CD14-positive monocyte (primary cell): ENCODE measurements around the gene RCAN2. TPM values are rescaled to one million over a fixed set of nuclear protein-coding genes. Genes with fewer than 3 reads are reported as not detected.

Experiments used
- DNase-seq, 3 donors: peaks; one replicate each; pipeline ENCODE4 v3.0.0-alpha.2; 2011 to 2022
- H2AFZ ChIP-seq: 2 replicates; pipeline ENCODE4 v1.6.0; 2012; ENCODE audit warnings: mild to moderate bottlenecking, low read depth, low read length, inconsistent platforms; ENCODE audit not compliant: insufficient read depth, poor library complexity, severe bottlenecking
- H3K27ac ChIP-seq, 2 donors: 1 replicate in 1 of 2; 2 replicates in 1 of 2; pipeline ENCODE4 v1.5.1; 2012 to 2013; ENCODE audit warnings: low read length in 2 of 2, control low read depth in 1 of 2, inconsistent platforms in 1 of 2, low read depth in 1 of 2, mild to moderate bottlenecking in 1 of 2
- H3K27me3 ChIP-seq, 2 donors: one replicate each; pipeline versions ENCODE4 v1.6.0 to v1.6.1; 2011 to 2013; ENCODE audit warnings: low read length in 2 of 2; ENCODE audit not compliant: control insufficient read depth in 2 of 2, insufficient read depth in 2 of 2
- H3K36me3 ChIP-seq, 2 donors: replicated peaks in 1 of 2; 1 replicate in 1 of 2; 2 replicates in 1 of 2; pipeline versions ENCODE4 v1.5.1 to v1.6.1; 2012 to 2013; ENCODE audit warnings: low read length in 2 of 2, control low read depth in 1 of 2, inconsistent platforms in 1 of 2, mild to moderate bottlenecking in 1 of 2; ENCODE audit not compliant: insufficient read depth in 2 of 2, control insufficient read depth in 1 of 2
- H3K4me1 ChIP-seq, 2 donors: 1 replicate in 1 of 2; 2 replicates in 1 of 2; pipeline versions ENCODE4 v1.5.1 to v1.6.1; 2012 to 2013; ENCODE audit warnings: low read length in 2 of 2, control low read depth in 1 of 2, inconsistent platforms in 1 of 2, mild to moderate bottlenecking in 1 of 2, moderate library complexity in 1 of 2; ENCODE audit not compliant: insufficient read depth in 2 of 2, control insufficient read depth in 1 of 2
- H3K4me2 ChIP-seq: replicated peaks from 2 replicates; pipeline ENCODE3; 2012; ENCODE audit warnings: low read length, moderate library complexity, mild to moderate bottlenecking; ENCODE audit not compliant: poor library complexity, severe bottlenecking; ENCODE audit errors: extremely low read depth
- H3K4me3 ChIP-seq, 3 experiments: fragments of 200-600 bp in 1 of 3; sonication (generic) in 1 of 3; replicated peaks in 1 of 3; 1 replicate in 2 of 3; 2 replicates in 1 of 3; pipeline ENCODE4 v1.5.1; 2011 to 2013; ENCODE audit warnings: low read length in 3 of 3, mild to moderate bottlenecking in 3 of 3, control low read depth in 2 of 3, low read depth in 2 of 3, inconsistent platforms in 1 of 3, moderate library complexity in 1 of 3
- H3K79me2 ChIP-seq: 2 replicates; pipeline ENCODE4 v1.6.0; 2012; ENCODE audit warnings: mild to moderate bottlenecking, control low read depth, inconsistent platforms, low read length, moderate library complexity; ENCODE audit not compliant: insufficient read depth
- H3K9ac ChIP-seq: 2 replicates; pipeline ENCODE4 v1.6.0; 2017; ENCODE audit warnings: low read length, mild to moderate bottlenecking; ENCODE audit not compliant: insufficient read depth, poor library complexity, severe bottlenecking
- H3K9me3 ChIP-seq, 2 donors: replicated peaks in 1 of 2; 1 replicate in 1 of 2; 2 replicates in 1 of 2; pipeline versions ENCODE4 v1.5.1 to v1.6.1; 2012 to 2013; ENCODE audit warnings: low read length in 2 of 2, control low read depth in 1 of 2; ENCODE audit not compliant: control insufficient read depth in 1 of 2, insufficient read depth in 1 of 2
- H4K20me1 ChIP-seq: 2 replicates; pipeline ENCODE4 v1.6.0; 2012; ENCODE audit warnings: mild to moderate bottlenecking, low read length, control low read depth, moderate library complexity; ENCODE audit not compliant: insufficient read depth
- H3K27ac Mint-ChIP-seq, 7 donors: one replicate each; pipeline ENCODE4 v1.8.0; 2020; ENCODE audit warnings: mild to moderate bottlenecking in 7 of 7, mixed read lengths in 7 of 7, moderate library complexity in 6 of 7, inconsistent platforms in 2 of 7
- H3K27me3 Mint-ChIP-seq, 3 donors: one replicate each; pipeline ENCODE4 v1.8.0; 2021 to 2022; ENCODE audit warnings: low read depth in 3 of 3, mild to moderate bottlenecking in 3 of 3, mixed read lengths in 3 of 3, moderate library complexity in 3 of 3, inconsistent platforms in 1 of 3
- H3K36me3 Mint-ChIP-seq, 2 donors: one replicate each; pipeline ENCODE4 v1.8.0; 2020; ENCODE audit warnings: mixed read lengths in 2 of 2, inconsistent platforms in 1 of 2, mild to moderate bottlenecking in 1 of 2
- H3K4me1 Mint-ChIP-seq: one replicate; pipeline ENCODE4 v1.8.0; 2020; ENCODE audit warnings: mild to moderate bottlenecking, mixed read lengths
- H3K4me3 Mint-ChIP-seq, 2 donors: one replicate each; pipeline ENCODE4 v1.8.0; 2020; ENCODE audit warnings: mild to moderate bottlenecking in 2 of 2, mixed read lengths in 2 of 2, moderate library complexity in 1 of 2
- H3K9me3 Mint-ChIP-seq, 7 donors: one replicate each; pipeline ENCODE4 v1.8.0; 2020 to 2022; ENCODE audit warnings: mixed read lengths in 7 of 7, mild to moderate bottlenecking in 6 of 7, moderate library complexity in 6 of 7, inconsistent platforms in 2 of 7
- CTCF ChIP-seq: fragments of 200-600 bp; IDR thresholded peaks from one replicate; pipeline ENCODE4 v1.8.0; 2022; ENCODE audit warnings: antibody characterized with exemption, mild to moderate bottlenecking
- WGBS: methylation state at CpG from one replicate; pipeline ENCODE4 v1.1.5; 2013; ENCODE audit warnings: missing lambda C conversion rate; ENCODE audit not compliant: insufficient coverage; 5-methylcytosine and 5-hydroxymethylcytosine counted together
- intact Hi-C, 2 donors: fragments of 100-400 bp; cut with micrococcal nuclease; formaldehyde crosslinking; loops; one replicate each; pipeline versions ENCODE4 v1.15.0 to v1.15.1; 2023
- polyA plus RNA-seq, 3 donors: library from polyadenylated mRNA; depleted of rRNA in 1 of 3; unstranded in 2 of 3; stranded (reverse) in 1 of 3; fragments of 300-500 nt in 2 of 3; fragments of >200 nt in 1 of 3; fragmentation: Illumina TruSeq in 2 of 3; gene quantifications; 1 replicate in 2 of 3; 2 replicates in 1 of 3; pipeline ENCODE4 v1.2.3, GENCODE V29; 2012 to 2021

RCAN2 gene
- polyA plus RNA-seq, 3 donors = not detected

GRCh38 chr6:46331461-46331860 lies 159.8 kb downstream of the RCAN2 start:
- no peaks in the 10 kb centered on the region for H3K79me2 ChIP-seq
- Mint-ChIP-seq H3K27ac (no peak overlapping the region), H3K36me3 (no peaks in the 10 kb centered on the region), H3K9me3 (peaks cover 0 to 3% (median 0%) of the 10 kb centered on the region in 7 donors), H3K27me3 (peaks cover 0 to 1% (median 0%) of the 10 kb centered on the region in 3 donors), H3K4me3 (no peak overlapping the region), H3K4me1 (no peaks in the 10 kb centered on the region)
- H4K20me1 ChIP-seq = no peaks in the 10 kb centered on the region
- H3K27ac ChIP-seq = no peak overlapping the region
- H3K36me3 ChIP-seq = no peaks in the 10 kb centered on the region
- no peaks in the 10 kb centered on the region for H3K9me3 ChIP-seq
- no peak overlapping the region for H3K9ac ChIP-seq
- no peak overlapping the region for H3K4me3 ChIP-seq
- no peak for DNase-seq
- no peak for TF ChIP-seq CTCF
- H3K4me2 ChIP-seq = no peak overlapping the region
- no peaks in the 10 kb centered on the region for H3K4me1 ChIP-seq
- intact Hi-C loops = no loop called here
- no peaks in the 10 kb centered on the region for H3K27me3 ChIP-seq
- no peak overlapping the region for H2AFZ ChIP-seq

- intact Hi-C loops = no loop called here
- Histone ChIP-seq H3K27ac (no peak overlapping the region), H3K36me3 (no peaks in the 10 kb centered on the region), H3K4me3 (no peak overlapping the region), H3K4me1 (no peaks in the 10 kb centered on the region), H3K27me3 (no peaks in the 10 kb centered on the region), H3K4me2 (no peak overlapping the region), H3K79me2 (no peaks in the 10 kb centered on the region), H3K9me3 (no peaks in the 10 kb centered on the region), H4K20me1 (no peaks in the 10 kb centered on the region), H3K9ac (no peak overlapping the region), H2AFZ (no peak overlapping the region)
- H3K4me1 Mint-ChIP-seq = no peaks in the 10 kb centered on the region
- H3K27ac Mint-ChIP-seq = no peak overlapping the region
- no peak for DNase-seq
- TF ChIP-seq CTCF = no peak
- peaks cover 0 to 1% (median 0%) of the 10 kb centered on the region in 3 donors for H3K27me3 Mint-ChIP-seq
- no peak overlapping the region for H3K4me3 Mint-ChIP-seq
- 40% methylated on average over 2 of the region's 2 CpGs for WGBS
- no peaks in the 10 kb centered on the region for H3K36me3 Mint-ChIP-seq
- H3K9me3 Mint-ChIP-seq = peaks cover 0 to 3% (median 0%) of the 10 kb centered on the region in 7 donors
These were observed 161.7 kb downstream of the RCAN2 start for GRCh38 chr6:46329568-46329967.
